GM12873 (cell line): Measurements from ENCODE around the gene GRIK5.

Experiments
- CTCF ChIP-seq: IDR thresholded peaks from 2 replicates; pipeline ENCODE4 v1.5.1; 2012; ENCODE audit warnings: low read depth, mild to moderate bottlenecking, moderate library complexity, low read length, control low read depth; ENCODE audit not compliant: insufficient read depth; ENCODE audit errors: missing control alignments

Gene GRIK5

GRCh38 chr19:42102877-42103276 lies 32.9 kb upstream of the GRIK5 start:
- TF ChIP-seq CTCF = no peak

GRCh38 chr19:42099336-42099925 lies 29.4 kb upstream of the GRIK5 start:
- no peak for TF ChIP-seq CTCF

DNA sequence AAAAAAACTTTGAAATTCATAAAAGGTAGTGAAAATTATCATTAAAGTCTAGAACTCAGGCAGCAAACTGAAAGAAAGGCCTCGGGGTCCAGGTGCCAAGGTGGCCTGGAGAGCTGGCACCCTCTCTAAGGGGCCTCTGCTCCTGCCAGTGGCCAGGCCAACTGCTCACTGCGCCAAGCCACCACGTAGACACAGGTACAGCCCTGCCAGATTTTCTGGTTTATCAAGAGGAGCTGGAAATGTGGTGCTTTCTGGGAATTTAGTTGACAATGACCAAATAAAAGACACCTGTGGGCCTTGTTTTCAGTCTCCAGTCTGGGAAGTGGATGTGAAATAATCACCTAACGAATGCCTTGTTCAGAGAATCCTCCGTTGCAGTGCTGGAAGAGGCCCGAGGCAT lies 28.8 kb upstream of the GRIK5 start:
- TF ChIP-seq CTCF = no peak

GRCh38 chr19:42097461-42097860 lies 27.5 kb upstream of the GRIK5 start:
- no peak for TF ChIP-seq CTCF

DNA sequence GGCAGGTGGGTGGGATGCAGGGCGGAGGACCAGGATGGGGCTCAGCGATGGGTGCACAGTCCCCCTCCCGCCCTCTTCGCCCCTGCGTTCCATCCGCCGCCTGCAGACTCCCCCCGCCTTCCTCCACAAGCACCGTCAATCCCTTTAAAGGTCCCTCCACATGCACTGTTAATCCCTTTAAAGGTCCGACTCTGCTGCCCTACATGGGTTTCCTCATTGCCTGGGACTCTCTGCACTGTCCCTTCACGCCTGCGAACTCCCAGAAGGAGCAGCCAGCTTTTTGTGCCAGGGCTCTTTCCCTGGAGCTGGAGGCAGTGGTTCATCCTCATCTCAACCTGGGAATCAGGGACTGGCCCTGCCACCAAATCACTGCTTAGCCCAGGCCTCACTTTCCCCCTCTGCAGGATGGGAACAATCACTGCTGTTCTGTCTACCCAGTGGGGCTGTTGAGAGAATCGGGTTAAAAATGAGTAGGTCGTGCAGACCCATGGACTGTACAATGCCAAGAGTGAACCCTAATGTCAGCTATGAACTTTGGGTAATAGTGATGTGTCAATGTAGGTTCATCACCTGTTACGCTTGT lies 26.3 kb upstream of the GRIK5 start:
- TF ChIP-seq CTCF = no peak

DNA sequence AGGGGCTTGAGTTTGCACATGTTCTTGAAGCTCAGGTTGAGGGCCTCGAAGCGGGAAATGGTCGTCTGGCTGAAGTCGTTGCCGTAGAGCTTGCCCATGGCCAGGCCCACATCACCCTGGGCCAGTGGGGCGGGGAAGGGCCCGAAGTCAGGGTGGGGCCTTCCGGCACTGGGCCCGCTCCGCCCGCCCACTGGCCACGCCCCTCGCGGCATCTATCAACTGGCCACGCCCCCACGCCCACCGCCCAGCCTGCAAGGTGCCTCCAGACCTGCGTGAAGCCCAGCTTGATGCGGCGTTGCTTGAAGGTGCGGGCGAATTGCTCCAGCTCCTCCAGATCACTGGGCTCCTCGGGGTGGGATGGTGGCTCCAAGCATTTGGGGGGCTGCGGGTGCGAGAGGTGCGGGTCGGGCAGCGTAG lies 25.8 kb upstream of the GRIK5 start:
- TF ChIP-seq CTCF = no peak

DNA sequence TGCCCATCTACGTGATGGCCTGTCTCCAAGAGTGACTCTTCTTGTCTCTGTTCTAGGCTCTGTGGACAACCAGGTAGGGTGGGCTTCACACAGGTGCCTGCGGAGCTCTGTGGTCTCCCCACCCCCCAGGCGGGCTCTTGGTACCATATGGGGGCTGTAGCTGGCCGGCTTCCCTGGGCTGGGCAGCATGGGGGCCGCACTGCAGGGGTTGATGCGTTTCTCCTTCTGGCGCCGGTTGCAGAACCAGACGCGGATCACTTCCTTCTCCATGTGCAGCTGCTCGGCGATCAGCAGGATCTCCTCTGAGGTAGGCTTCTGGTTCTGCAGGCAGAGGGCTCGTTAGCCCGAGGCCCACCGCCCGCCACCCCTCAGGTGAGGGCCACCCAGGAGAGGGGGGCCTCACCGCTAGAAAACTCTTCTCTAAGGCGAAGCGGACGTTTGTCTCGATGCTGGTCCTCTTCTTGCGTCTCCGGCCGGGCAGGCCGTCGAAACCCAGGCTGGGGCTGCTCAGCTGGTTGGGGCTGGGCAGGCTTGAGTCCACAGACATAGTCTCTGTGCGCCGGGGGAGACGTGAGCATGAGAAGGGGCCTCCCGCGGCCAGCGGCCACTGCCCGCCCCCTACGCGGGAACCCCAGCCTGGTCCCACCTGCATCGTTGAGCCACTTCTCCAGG lies 25.3 kb upstream of the GRIK5 start:
- TF ChIP-seq CTCF = no peak
